ENCODE data around the gene NELFB. TPM values are rescaled to one million over a fixed set of nuclear protein-coding genes. Genes with fewer than 3 reads are reported as not detected.

NELFB gene
- total RNA-seq, 1 experiment from 2014 or later, result 72.6 TPM

- Histone ChIP-seq H3K27me3 (replicated peaks; ENCODE audit: insufficient read depth, low read depth, low read length, poor library complexity) (no peaks in the 10 kb centered on the region), H3K4me1 (ENCODE audit: insufficient read depth, low read length, poor library complexity, severe bottlenecking) (peaks cover 9% of the 10 kb centered on the region), H3K9me3 (ENCODE audit: low read depth, low read length, poor library complexity, severe bottlenecking) (no peaks in the 10 kb centered on the region), H3K36me3 (ENCODE audit: insufficient read depth, low read length, poor library complexity, severe bottlenecking) (no peaks in the 10 kb centered on the region), H3K27ac (ENCODE audit: low read depth, low read length, poor library complexity, severe bottlenecking) (peak within 1 kb of the TSS; percentile 67), H3K4me3 (ENCODE audit: low read depth, low read length, poor library complexity, severe bottlenecking) (peak within 1 kb of the TSS; percentile 72)
- intact Hi-C loops (cut with micrococcal nuclease; ENCODE audit: unreplicated experiment), result loop anchor here (5.0 kb wide), 1 partner anchor 430 kb away; the partner anchor contains the start of gene TMEM141
- TF ChIP-seq CTCF (conservative IDR thresholded peaks at IDR 0.05; ENCODE audit: low read depth, low read length) (no peak), EZH2 (IDR thresholded peaks at IDR 0.05; ENCODE audit: borderline replicate concordance, low read depth, low read length, poor library complexity, severe bottlenecking) (no peak)
- ChIA-PET CTCF (interaction anchor here (0.5 to 1.7 kb wide), 5 partner anchors 12 to 224 kb away, joined by 3 to 22 read pairs (median 4); no protein-coding TSS in a partner anchor), POLR2A (ENCODE audit: low non-redundant PET) (no interaction called here)
- no peak for DNase-seq (ENCODE audit: low spot score)
- BruUV-seq (replicated peaks), result no TSS peak
These were observed 32.7 kb upstream of the NELFB start, which contains the start of gene RNF208 for GRCh38 chr9:137222190-137223077. TSS of gene RNF208 (minus strand) at chr9:137222240. CDS start at chr9:137221212, 1,028 bp downstream.

GRCh38 chr9:137223078-137223970 lies 31.8 kb upstream of the NELFB start:
- no TSS peak for BruUV-seq (replicated peaks)
- ChIA-PET CTCF (interaction anchor here (0.6 to 1.7 kb wide), 9 partner anchors 9 to 339 kb away, joined by 3 to 22 read pairs (median 5); no protein-coding TSS in a partner anchor), POLR2A (ENCODE audit: low non-redundant PET) (interaction anchor here (0.6 to 0.7 kb wide), 3 partner anchors 17 to 152 kb away, joined by 3 to 16 read pairs (median 9); no protein-coding TSS in a partner anchor)
- intact Hi-C loops (cut with micrococcal nuclease; ENCODE audit: unreplicated experiment), result loop anchor here (5.0 kb wide), 1 partner anchor 431 kb away; the partner anchor contains the start of gene TMEM141
- Histone ChIP-seq H3K27ac (ENCODE audit: low read depth, low read length, poor library complexity, severe bottlenecking) (peak overlapping the region; percentile 87), H3K4me1 (ENCODE audit: insufficient read depth, low read length, poor library complexity, severe bottlenecking) (peaks cover 9% of the 10 kb centered on the region), H3K4me3 (ENCODE audit: low read depth, low read length, poor library complexity, severe bottlenecking) (peak overlapping the region; percentile 72), H3K27me3 (replicated peaks; ENCODE audit: insufficient read depth, low read depth, low read length, poor library complexity) (no peaks in the 10 kb centered on the region), H3K9me3 (ENCODE audit: low read depth, low read length, poor library complexity, severe bottlenecking) (no peaks in the 10 kb centered on the region), H3K36me3 (ENCODE audit: insufficient read depth, low read length, poor library complexity, severe bottlenecking) (no peaks in the 10 kb centered on the region)
- DNase-seq (ENCODE audit: low spot score), result peak; percentile 99
- no peak for TF ChIP-seq EZH2 (IDR thresholded peaks at IDR 0.05; ENCODE audit: borderline replicate concordance, low read depth, low read length, poor library complexity, severe bottlenecking)
- no peak for TF ChIP-seq CTCF (conservative IDR thresholded peaks at IDR 0.05; ENCODE audit: low read depth, low read length)
